ENCODE results near the gene AK9. TPM values are rescaled to one million over a fixed set of nuclear protein-coding genes. Genes with fewer than 3 reads are reported as not detected.
A peak's percentile ranks its signal among the peaks of the same experiment; 100 is the strongest.

Gene AK9
- total and polyA plus RNA-seq, 9 of the 15 experiments (the other 6 are each of a cell fraction or from before 2014, with no cell fraction given), result 0.59 to 1.9 (median 1.2) TPM

DNA sequence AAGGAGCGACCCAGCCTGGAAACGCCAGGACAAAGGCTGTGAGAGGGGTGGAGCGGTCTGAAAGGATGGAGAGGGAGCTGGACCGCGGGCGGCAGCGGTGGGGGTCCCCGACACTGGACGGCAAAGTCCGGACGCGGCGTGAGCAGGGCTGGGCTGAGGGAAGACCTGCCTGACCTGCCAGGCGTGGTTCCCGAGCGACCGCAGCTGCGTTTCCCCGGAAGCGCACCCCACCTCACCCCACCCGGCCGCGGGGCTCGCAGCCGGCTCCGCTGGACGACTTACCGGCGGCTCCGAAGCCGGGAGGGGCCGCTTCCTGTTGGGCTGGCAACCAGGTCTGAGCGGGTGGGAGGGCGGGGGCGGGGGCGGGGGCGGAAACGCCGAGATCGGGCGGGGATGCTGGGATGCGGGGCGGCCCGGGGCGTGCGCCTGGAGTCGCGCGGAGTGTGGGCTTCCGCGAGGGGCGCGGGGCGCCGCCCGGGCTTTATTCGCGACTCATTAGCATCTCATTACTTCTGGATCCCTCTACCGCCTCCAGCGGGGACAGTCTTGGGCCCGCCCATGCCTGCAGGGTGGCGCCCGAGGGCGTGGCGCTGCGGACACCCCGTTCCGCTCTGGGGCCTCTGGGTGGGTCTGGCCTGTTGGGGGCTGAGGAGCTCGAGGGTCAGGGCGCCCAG lies 235.4 kb downstream of the AK9 start, which contains the start of gene MICAL1 (continued):
- TF ChIP-seq, protein P1, sequence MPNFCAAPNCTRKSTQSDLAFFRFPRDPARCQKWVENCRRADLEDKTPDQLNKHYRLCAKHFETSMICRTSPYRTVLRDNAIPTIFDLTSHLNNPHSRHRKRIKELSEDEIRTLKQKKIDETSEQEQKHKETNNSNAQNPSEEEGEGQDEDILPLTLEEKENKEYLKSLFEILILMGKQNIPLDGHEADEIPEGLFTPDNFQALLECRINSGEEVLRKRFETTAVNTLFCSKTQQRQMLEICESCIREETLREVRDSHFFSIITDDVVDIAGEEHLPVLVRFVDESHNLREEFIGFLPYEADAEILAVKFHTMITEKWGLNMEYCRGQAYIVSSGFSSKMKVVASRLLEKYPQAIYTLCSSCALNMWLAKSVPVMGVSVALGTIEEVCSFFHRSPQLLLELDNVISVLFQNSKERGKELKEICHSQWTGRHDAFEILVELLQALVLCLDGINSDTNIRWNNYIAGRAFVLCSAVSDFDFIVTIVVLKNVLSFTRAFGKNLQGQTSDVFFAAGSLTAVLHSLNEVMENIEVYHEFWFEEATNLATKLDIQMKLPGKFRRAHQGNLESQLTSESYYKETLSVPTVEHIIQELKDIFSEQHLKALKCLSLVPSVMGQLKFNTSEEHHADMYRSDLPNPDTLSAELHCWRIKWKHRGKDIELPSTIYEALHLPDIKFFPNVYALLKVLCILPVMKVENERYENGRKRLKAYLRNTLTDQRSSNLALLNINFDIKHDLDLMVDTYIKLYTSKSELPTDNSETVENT (CRISPR knock-in tag; IDR thresholded peaks at IDR 0.05), result no peak
- TF ChIP-seq RBBP5 (IDR thresholded peaks at IDR 0.05; ENCODE audit: borderline replicate concordance, insufficient read depth, low read length, poor library complexity, severe bottlenecking), result peak; percentile 14
- TF ChIP-seq ZNF76 (CRISPR knock-in tag; IDR thresholded peaks at IDR 0.05; ENCODE audit: borderline replicate concordance), result no peak
- no peak for TF ChIP-seq YY1 (IDR thresholded peaks at IDR 0.05; ENCODE audit: borderline replicate concordance in 1 of 3, control insufficient read depth in 1 of 3, extremely low read depth in 1 of 3, insufficient read depth in 3 of 3, insufficient read length in 1 of 3, insufficient replicate concordance in 2 of 3, low read depth in 1 of 3, low read length in 2 of 3)
- TF ChIP-seq, protein P2, sequence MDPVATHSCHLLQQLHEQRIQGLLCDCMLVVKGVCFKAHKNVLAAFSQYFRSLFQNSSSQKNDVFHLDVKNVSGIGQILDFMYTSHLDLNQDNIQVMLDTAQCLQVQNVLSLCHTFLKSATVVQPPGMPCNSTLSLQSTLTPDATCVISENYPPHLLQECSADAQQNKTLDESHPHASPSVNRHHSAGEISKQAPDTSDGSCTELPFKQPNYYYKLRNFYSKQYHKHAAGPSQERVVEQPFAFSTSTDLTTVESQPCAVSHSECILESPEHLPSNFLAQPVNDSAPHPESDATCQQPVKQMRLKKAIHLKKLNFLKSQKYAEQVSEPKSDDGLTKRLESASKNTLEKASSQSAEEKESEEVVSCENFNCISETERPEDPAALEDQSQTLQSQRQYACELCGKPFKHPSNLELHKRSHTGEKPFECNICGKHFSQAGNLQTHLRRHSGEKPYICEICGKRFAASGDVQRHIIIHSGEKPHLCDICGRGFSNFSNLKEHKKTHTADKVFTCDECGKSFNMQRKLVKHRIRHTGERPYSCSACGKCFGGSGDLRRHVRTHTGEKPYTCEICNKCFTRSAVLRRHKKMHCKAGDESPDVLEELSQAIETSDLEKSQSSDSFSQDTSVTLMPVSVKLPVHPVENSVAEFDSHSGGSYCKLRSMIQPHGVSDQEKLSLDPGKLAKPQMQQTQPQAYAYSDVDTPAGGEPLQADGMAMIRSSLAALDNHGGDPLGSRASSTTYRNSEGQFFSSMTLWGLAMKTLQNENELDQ (CRISPR knock-in tag; IDR thresholded peaks at IDR 0.05; ENCODE audit: borderline replicate concordance), result no peak
- TF ChIP-seq, protein P3, sequence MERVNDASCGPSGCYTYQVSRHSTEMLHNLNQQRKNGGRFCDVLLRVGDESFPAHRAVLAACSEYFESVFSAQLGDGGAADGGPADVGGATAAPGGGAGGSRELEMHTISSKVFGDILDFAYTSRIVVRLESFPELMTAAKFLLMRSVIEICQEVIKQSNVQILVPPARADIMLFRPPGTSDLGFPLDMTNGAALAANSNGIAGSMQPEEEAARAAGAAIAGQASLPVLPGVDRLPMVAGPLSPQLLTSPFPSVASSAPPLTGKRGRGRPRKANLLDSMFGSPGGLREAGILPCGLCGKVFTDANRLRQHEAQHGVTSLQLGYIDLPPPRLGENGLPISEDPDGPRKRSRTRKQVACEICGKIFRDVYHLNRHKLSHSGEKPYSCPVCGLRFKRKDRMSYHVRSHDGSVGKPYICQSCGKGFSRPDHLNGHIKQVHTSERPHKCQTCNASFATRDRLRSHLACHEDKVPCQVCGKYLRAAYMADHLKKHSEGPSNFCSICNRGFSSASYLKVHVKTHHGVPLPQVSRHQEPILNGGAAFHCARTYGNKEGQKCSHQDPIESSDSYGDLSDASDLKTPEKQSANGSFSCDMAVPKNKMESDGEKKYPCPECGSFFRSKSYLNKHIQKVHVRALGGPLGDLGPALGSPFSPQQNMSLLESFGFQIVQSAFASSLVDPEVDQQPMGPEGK (CRISPR knock-in tag; IDR thresholded peaks at IDR 0.05; ENCODE audit: borderline replicate concordance), result no peak
- TF ChIP-seq MIER1 (IDR thresholded peaks at IDR 0.05; ENCODE audit: low read depth), result no peak
- no peak for TF ChIP-seq ZNF668 (CRISPR knock-in tag; IDR thresholded peaks at IDR 0.05)
- no peak for TF ChIP-seq ESRRB (CRISPR knock-in tag; IDR thresholded peaks at IDR 0.05; ENCODE audit: borderline replicate concordance)
- TF ChIP-seq, protein P4, sequence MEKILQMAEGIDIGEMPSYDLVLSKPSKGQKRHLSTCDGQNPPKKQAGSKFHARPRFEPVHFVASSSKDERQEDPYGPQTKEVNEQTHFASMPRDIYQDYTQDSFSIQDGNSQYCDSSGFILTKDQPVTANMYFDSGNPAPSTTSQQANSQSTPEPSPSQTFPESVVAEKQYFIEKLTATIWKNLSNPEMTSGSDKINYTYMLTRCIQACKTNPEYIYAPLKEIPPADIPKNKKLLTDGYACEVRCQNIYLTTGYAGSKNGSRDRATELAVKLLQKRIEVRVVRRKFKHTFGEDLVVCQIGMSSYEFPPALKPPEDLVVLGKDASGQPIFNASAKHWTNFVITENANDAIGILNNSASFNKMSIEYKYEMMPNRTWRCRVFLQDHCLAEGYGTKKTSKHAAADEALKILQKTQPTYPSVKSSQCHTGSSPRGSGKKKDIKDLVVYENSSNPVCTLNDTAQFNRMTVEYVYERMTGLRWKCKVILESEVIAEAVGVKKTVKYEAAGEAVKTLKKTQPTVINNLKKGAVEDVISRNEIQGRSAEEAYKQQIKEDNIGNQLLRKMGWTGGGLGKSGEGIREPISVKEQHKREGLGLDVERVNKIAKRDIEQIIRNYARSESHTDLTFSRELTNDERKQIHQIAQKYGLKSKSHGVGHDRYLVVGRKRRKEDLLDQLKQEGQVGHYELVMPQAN (IDR thresholded peaks at IDR 0.05; ENCODE audit: borderline replicate concordance), result no peak
- TF ChIP-seq NR1H2 (CRISPR knock-in tag; IDR thresholded peaks at IDR 0.05), result no peak
- no peak for TF ChIP-seq CBX1 (IDR thresholded peaks at IDR 0.05; ENCODE audit: low read depth)
- no peak for TF ChIP-seq ILF3 (IDR thresholded peaks at IDR 0.05; ENCODE audit: borderline replicate concordance)
- TF ChIP-seq ZNF239 (CRISPR knock-in tag; IDR thresholded peaks at IDR 0.05), result no peak
- TF ChIP-seq SRSF7 (optimal IDR thresholded peaks at IDR 0.05; ENCODE audit: low read depth, low read length), result no peak
- TF ChIP-seq TOE1 (IDR thresholded peaks at IDR 0.05; ENCODE audit: borderline replicate concordance), result 0 out of 2 replicates have a peak, but pooled peaks have one; percentile 34
- no peak for TF ChIP-seq TOE1 (CRISPR knock-in tag; IDR thresholded peaks at IDR 0.05; ENCODE audit: borderline replicate concordance, low read depth)

All from K562 (cell line).